ENCODE data around the gene PDILT. TPM values are rescaled to one million over a fixed set of nuclear protein-coding genes. Genes with fewer than 3 reads are reported as not detected.

PDILT gene
- total and polyA plus RNA-seq, 9 of the 15 experiments (the other 6 are each of a cell fraction or from before 2014, with no cell fraction given), result not detected

DNA sequence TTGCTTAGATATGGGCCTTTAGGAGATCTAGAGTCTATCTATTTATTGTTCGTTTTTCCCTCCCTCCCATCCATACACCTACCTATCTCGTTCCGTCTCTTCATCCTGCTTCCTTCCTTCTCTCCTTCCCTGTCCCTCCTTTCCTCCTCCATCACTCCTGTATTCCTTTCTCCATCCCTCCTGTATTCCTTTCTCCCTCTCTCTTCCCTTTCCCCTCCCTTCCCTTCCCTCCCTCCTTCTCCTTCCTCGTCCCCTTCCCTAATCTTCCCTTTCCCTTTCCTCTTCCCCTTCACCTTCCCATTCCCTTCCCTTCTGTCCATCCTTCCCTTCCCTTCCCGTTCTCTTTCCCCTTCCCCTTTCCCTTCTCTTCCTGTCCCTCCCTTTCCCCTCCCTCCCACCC lies 87.8 kb downstream of the PDILT start:
- no peak for TF ChIP-seq ZNF778 (CRISPR knock-in tag; IDR thresholded peaks at IDR 0.05)
- TF ChIP-seq FOXJ3 (CRISPR knock-in tag; IDR thresholded peaks at IDR 0.05), result no peak
- TF ChIP-seq POU5F1 (IDR thresholded peaks at IDR 0.05; ENCODE audit: borderline replicate concordance, low read depth, low read length, partially characterized antibody), result no peak
- no peak for TF ChIP-seq ZNF75A (CRISPR knock-in tag; IDR thresholded peaks at IDR 0.05)
- no peak for TF ChIP-seq EHMT2 (IDR thresholded peaks at IDR 0.05)
- TF ChIP-seq, protein P1, sequence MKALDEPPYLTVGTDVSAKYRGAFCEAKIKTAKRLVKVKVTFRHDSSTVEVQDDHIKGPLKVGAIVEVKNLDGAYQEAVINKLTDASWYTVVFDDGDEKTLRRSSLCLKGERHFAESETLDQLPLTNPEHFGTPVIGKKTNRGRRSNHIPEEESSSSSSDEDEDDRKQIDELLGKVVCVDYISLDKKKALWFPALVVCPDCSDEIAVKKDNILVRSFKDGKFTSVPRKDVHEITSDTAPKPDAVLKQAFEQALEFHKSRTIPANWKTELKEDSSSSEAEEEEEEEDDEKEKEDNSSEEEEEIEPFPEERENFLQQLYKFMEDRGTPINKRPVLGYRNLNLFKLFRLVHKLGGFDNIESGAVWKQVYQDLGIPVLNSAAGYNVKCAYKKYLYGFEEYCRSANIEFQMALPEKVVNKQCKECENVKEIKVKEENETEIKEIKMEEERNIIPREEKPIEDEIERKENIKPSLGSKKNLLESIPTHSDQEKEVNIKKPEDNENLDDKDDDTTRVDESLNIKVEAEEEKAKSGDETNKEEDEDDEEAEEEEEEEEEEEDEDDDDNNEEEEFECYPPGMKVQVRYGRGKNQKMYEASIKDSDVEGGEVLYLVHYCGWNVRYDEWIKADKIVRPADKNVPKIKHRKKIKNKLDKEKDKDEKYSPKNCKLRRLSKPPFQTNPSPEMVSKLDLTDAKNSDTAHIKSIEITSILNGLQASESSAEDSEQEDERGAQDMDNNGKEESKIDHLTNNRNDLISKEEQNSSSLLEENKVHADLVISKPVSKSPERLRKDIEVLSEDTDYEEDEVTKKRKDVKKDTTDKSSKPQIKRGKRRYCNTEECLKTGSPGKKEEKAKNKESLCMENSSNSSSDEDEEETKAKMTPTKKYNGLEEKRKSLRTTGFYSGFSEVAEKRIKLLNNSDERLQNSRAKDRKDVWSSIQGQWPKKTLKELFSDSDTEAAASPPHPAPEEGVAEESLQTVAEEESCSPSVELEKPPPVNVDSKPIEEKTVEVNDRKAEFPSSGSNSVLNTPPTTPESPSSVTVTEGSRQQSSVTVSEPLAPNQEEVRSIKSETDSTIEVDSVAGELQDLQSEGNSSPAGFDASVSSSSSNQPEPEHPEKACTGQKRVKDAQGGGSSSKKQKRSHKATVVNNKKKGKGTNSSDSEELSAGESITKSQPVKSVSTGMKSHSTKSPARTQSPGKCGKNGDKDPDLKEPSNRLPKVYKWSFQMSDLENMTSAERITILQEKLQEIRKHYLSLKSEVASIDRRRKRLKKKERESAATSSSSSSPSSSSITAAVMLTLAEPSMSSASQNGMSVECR (CRISPR knock-in tag; IDR thresholded peaks at IDR 0.05), result no peak
- TF ChIP-seq FOS (IDR thresholded peaks at IDR 0.05; ENCODE audit: extremely low read depth, insufficient read length), result no peak
- TF ChIP-seq HOXB6 (CRISPR knock-in tag; IDR thresholded peaks at IDR 0.05; ENCODE audit: borderline replicate concordance), result no peak
- no peak for TF ChIP-seq GTF2A2 (tag; IDR thresholded peaks at IDR 0.05)
- no peak for TF ChIP-seq RBM15 (IDR thresholded peaks at IDR 0.05; ENCODE audit: insufficient read depth, low read length)
- no peak for TF ChIP-seq ELF1 (tag; IDR thresholded peaks at IDR 0.05)
- TF ChIP-seq, protein P2, sequence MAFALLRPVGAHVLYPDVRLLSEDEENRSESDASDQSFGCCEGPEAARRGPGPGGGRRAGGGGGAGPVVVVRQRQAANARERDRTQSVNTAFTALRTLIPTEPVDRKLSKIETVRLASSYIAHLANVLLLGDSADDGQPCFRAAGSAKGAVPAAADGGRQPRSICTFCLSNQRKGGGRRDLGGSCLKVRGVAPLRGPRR (CRISPR knock-in tag; IDR thresholded peaks at IDR 0.05), result no peak
- no peak for TF ChIP-seq FOXA3 (CRISPR knock-in tag; conservative IDR thresholded peaks at IDR 0.05 in 1 of 2, IDR thresholded peaks at IDR 0.05 in 1 of 2)
- TF ChIP-seq PTRF (tag; IDR thresholded peaks at IDR 0.05), result no peak
- TF ChIP-seq HNRNPL (IDR thresholded peaks at IDR 0.05; ENCODE audit: low read depth, low read length), result no peak
- ATAC-seq (no peak), DNase-seq (ENCODE audit: extremely low read depth in 1 of 4, low spot score in 3 of 4) (no peak), FAIRE-seq (no peak)
- CTCF ChIA-PET (ENCODE audit: low intra/inter-chr PET ratio), result no interaction called here
- no TSS peak for BruUV-seq (replicated peaks)
- no peak overlapping the region for H3K27ac ChIP-seq (ENCODE audit: extremely low read depth, low read depth, low read length)
- no peaks in the 10 kb centered on the region for H3K27me3 ChIP-seq (ENCODE audit: control insufficient read depth in 2 of 2, insufficient read depth in 2 of 2, low read length in 2 of 2)
- in situ Hi-C loops (cut with MboI) (no loop called here), intact Hi-C loops (cut with micrococcal nuclease) (no loop called here)
- H4K20me1 ChIP-seq (replicated peaks; ENCODE audit: control insufficient read depth, insufficient read depth, low read length), result peaks cover 3% of the 10 kb centered on the region; the same call in 1 of the 2 replicates
- H3K79me2 ChIP-seq (ENCODE audit: control insufficient read depth, insufficient read depth, low read length), result no peaks in the 10 kb centered on the region
- H3K4me2 ChIP-seq (ENCODE audit: insufficient read depth, low read length), result no peak overlapping the region
- H3K36me3 ChIP-seq (ENCODE audit: control insufficient read depth, insufficient read depth, low read length), result no peaks in the 10 kb centered on the region
- 0% methylated on average over 3 of the region's 5 CpGs for WGBS (ENCODE audit: insufficient coverage, low coverage, missing lambda C conversion rate)
- H3K4me3 ChIP-seq, result no peak overlapping the region
- H3K4me1 ChIP-seq (replicated peaks in 1 of 2; ENCODE audit: control insufficient read depth in 2 of 2, insufficient read depth in 2 of 2, low read length in 2 of 2), result no peaks in the 10 kb centered on the region
- no peak overlapping the region for H2AFZ ChIP-seq (ENCODE audit: low read depth, low read length)
- H3K9ac ChIP-seq (ENCODE audit: insufficient read depth in 1 of 2, low read depth in 2 of 2, low read length in 2 of 2), result no peak overlapping the region
- no peaks in the 10 kb centered on the region for H3K9me3 ChIP-seq (replicated peaks; ENCODE audit: control insufficient read depth, insufficient read depth, low read depth, low read length)
- POLR2A ChIA-PET, result no interaction called here
- no peaks in the 10 kb centered on the region for H3K9me1 ChIP-seq (ENCODE audit: control insufficient read depth, insufficient read depth, low read length)
